ENCODE measurements around the gene CELSR2. TPM values are rescaled to one million over a fixed set of nuclear protein-coding genes. Genes with fewer than 3 reads are reported as not detected.

Gene CELSR2
- total RNA-seq, 1 experiment from 2014 or later: 6.9 TPM

DNA sequence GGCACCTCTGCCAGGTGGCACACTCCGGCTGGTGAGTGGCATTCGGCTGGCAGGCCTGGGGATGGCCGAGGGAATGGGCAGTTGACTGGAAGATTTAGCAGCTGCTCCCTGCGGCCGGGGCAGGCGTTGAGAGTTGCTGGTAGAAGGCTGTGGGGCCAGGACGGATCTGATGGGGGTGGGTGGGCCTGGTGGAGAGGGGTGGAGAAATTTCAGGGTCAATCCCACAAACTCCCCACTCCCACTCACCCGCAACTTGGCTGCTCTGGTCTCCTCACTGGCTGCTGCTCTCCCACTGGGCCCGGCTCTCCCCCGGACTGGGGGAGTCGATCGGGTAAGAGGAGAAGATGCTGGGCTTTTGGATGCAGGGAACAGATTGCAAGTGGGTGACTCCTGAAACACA lies 31.5 kb downstream of the CELSR2 start:
- intact Hi-C loops (cut with micrococcal nuclease): no loop called here
- no peak overlapping the region for H3K4me3 Mint-ChIP-seq (ENCODE audit: unreplicated experiment)
- no TSS peak for BruUV-seq (replicated peaks)
- H3K27ac Mint-ChIP-seq (ENCODE audit: low read depth, unreplicated experiment): no peak overlapping the region
- no peak for DNase-seq (ENCODE audit: unreplicated experiment)
- H3K4me1 Mint-ChIP-seq (ENCODE audit: insufficient read depth, unreplicated experiment): peaks cover 33% of the 10 kb centered on the region
- H3K36me3 Mint-ChIP-seq (ENCODE audit: insufficient read depth, unreplicated experiment): no peaks in the 10 kb centered on the region
- no peaks in the 10 kb centered on the region for H3K27me3 Mint-ChIP-seq (ENCODE audit: insufficient read depth, unreplicated experiment)
- TF ChIP-seq, protein P1, sequence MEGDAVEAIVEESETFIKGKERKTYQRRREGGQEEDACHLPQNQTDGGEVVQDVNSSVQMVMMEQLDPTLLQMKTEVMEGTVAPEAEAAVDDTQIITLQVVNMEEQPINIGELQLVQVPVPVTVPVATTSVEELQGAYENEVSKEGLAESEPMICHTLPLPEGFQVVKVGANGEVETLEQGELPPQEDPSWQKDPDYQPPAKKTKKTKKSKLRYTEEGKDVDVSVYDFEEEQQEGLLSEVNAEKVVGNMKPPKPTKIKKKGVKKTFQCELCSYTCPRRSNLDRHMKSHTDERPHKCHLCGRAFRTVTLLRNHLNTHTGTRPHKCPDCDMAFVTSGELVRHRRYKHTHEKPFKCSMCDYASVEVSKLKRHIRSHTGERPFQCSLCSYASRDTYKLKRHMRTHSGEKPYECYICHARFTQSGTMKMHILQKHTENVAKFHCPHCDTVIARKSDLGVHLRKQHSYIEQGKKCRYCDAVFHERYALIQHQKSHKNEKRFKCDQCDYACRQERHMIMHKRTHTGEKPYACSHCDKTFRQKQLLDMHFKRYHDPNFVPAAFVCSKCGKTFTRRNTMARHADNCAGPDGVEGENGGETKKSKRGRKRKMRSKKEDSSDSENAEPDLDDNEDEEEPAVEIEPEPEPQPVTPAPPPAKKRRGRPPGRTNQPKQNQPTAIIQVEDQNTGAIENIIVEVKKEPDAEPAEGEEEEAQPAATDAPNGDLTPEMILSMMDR (IDR thresholded peaks at IDR 0.05; ENCODE audit: unreplicated experiment): no peak
- ChIA-PET POLR2A (interaction anchor here (2.9 kb wide), 1 partner anchor 118 kb away, joined by 16 read pairs; the partner anchor contains the start of gene SORT1), CTCF (interaction anchor here (0.6 kb wide), 3 partner anchors 11 to 335 kb away, joined by 3 read pairs; no protein-coding TSS in a partner anchor)
- H3K9me3 Mint-ChIP-seq (ENCODE audit: unreplicated experiment): no peaks in the 10 kb centered on the region

DNA sequence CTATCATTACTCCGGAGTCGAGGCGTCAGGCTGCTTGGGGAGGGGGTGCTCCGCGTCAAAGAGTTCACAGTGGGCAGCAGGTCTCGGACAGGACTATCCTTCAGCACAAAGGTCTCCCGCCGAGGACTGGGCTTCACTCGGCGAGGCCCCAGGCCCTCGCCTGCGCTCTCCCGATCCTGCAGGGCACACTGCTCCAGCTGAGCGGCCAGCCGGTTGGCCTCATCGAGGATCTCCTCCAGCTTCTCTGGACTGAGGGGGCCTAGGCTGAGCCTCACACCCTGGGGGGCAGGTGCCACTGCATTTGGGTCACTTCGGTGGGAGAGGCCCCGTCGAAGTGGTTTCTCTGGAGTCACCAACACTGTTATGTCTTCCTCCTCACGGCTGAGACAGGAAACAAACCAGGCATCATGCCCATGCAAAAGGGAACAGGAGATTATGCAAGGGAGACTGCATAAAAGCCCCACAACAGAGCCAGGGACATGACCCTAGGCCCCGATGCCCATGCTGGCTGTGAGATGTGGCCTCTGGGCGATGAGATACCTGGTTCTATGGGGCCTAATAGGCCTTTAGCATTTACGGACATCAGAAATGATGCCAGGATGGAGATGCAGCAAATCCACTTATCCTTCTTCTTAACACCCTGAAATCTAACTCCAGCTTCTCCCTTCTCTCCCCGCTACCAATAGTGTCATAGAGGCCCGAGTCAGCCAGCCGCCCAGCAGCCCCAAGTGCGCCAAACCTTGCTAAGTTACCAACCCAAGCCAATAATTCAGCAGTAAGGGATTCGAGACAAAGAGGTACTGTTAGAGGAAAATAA lies 32.5 kb downstream of the CELSR2 start:
- peaks cover 32% of the 10 kb centered on the region for H3K4me1 Mint-ChIP-seq (ENCODE audit: insufficient read depth, unreplicated experiment)
- ChIA-PET POLR2A (interaction anchor here (0.7 to 2.9 kb wide), 12 partner anchors 8 to 211 kb away, joined by 3 to 35 read pairs (median 6); partner anchors contain the start of genes PSMA5 and SORT1), CTCF (interaction anchor here (0.6 to 2.5 kb wide), 12 partner anchors 18 to 492 kb away, joined by 3 to 31 read pairs (median 3); partner anchors contain the start of gene SORT1)

DNA sequence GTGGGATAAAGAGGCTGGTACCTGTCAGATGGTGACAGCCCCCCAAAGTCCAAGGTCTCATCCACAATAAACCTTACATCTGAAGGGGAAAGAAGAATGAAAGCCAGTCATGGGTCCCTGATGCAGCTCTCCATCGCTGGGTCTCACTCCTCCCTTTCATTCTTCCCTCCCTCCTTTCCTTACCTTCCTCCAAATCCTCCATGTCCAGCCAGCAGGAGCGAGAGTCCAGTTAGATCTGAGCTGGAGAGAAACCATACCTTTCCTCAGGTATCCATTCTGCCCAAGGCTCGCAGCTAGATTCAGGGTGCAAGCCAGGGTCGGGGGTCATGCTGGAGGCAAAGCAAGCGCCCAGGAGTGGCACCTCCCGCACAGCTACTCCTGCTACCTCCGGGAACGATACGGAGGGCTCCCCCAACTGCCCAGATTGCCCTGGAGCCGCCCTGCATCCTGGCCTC lies 33.2 kb downstream of the CELSR2 start:
- BruUV-seq (replicated peaks): no TSS peak
- no peaks in the 10 kb centered on the region for H3K9me3 Mint-ChIP-seq (ENCODE audit: unreplicated experiment)
- DNase-seq (ENCODE audit: unreplicated experiment): no peak
- H3K27ac Mint-ChIP-seq (ENCODE audit: low read depth, unreplicated experiment): peak overlapping the region; percentile 96
- H3K4me1 Mint-ChIP-seq (ENCODE audit: insufficient read depth, unreplicated experiment): peaks cover 27% of the 10 kb centered on the region
- ChIA-PET CTCF (interaction anchor here (0.6 to 2.5 kb wide), 21 partner anchors 13 to 491 kb away, joined by 3 to 31 read pairs (median 3); partner anchors contain the start of gene SORT1), POLR2A (interaction anchor here (0.6 to 2.9 kb wide), 23 partner anchors 9 to 435 kb away, joined by 3 to 35 read pairs (median 4); partner anchors contain the start of genes GNAI3, PSMA5 and SORT1)
- H3K4me3 Mint-ChIP-seq (ENCODE audit: unreplicated experiment): peak overlapping the region; percentile 100
- intact Hi-C loops (cut with micrococcal nuclease): no loop called here
- H3K27me3 Mint-ChIP-seq (ENCODE audit: insufficient read depth, unreplicated experiment): no peaks in the 10 kb centered on the region
- TF ChIP-seq, protein P1 (IDR thresholded peaks at IDR 0.05; ENCODE audit: unreplicated experiment): no peak
- H3K36me3 Mint-ChIP-seq (ENCODE audit: insufficient read depth, unreplicated experiment): no peaks in the 10 kb centered on the region

More for the DNA sequence above, 32.5 kb downstream of the CELSR2 start:
- Mint-ChIP-seq H3K36me3 (ENCODE audit: insufficient read depth, unreplicated experiment) (no peaks in the 10 kb centered on the region), H3K4me3 (ENCODE audit: unreplicated experiment) (peak overlapping the region; percentile 100), H3K27ac (ENCODE audit: low read depth, unreplicated experiment) (peak overlapping the region; percentile 96), H3K27me3 (ENCODE audit: insufficient read depth, unreplicated experiment) (no peaks in the 10 kb centered on the region), H3K9me3 (ENCODE audit: unreplicated experiment) (no peaks in the 10 kb centered on the region)
- no peak for DNase-seq (ENCODE audit: unreplicated experiment)
- TF ChIP-seq, protein P1 (IDR thresholded peaks at IDR 0.05; ENCODE audit: unreplicated experiment): no peak
- intact Hi-C loops (cut with micrococcal nuclease): no loop called here
- no TSS peak for BruUV-seq (replicated peaks)
